HG03280 (cell line): ENCODE measurements around the gene AMN.

ENCODE experiments used
- ATAC-seq: cut with Tn5 transposase; IDR thresholded peaks from one replicate; pipeline ENCODE4 v1.9.1; 2021; ENCODE audit warnings: mild to moderate bottlenecking, moderate library complexity; ENCODE audit not compliant: unreplicated experiment

The AMN gene

GRCh38 chr14:102942069-102942468 lies 19.6 kb downstream of the AMN start:
- ATAC-seq, result no peak

DNA sequence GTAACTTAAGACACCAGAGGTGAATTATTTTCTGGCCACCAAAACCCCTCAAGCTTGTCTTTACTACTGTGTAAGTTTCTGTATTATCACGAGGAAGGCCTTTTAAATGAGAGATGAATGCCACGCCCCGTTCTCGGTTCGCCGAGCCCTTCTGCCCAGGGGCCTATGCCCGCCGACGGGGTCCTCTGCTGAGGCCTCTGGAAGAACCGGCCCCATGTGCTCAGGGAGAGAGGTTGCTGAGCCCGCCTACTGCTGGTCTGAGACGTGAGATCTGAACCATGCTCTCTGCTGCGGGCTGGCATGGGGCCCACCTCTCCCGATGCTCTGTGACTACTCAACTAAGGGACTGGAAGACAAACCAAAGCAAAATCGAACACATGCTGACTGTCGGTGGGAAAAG lies 21.0 kb downstream of the AMN start:
- no peak for ATAC-seq

DNA sequence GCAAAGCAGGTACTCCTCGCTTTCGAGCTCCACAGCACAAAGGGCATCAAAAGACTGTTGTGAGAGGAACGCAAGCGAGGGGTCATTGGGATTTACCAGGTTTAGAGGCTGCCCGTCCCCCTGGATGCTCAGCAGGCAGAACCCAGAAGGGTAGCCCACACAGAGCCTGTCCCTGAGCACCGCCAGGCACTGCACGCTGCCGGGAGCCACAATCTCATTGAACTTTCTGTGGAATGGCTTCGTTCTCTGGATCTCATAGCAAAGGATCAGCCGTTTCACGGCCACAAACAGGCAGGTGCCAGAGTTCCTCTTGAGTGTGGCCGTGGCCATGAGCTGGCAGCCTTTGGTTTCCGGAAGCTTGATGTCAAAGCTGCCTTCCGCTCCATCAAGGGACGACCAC lies 21.5 kb downstream of the AMN start:
- no peak for ATAC-seq

GRCh38 chr14:102944448-102945330 lies 22.2 kb downstream of the AMN start:
- ATAC-seq, result no peak

- ATAC-seq, result no peak
These were observed 23.1 kb downstream of the AMN start for GRCh38 chr14:102945346-102946130.

DNA sequence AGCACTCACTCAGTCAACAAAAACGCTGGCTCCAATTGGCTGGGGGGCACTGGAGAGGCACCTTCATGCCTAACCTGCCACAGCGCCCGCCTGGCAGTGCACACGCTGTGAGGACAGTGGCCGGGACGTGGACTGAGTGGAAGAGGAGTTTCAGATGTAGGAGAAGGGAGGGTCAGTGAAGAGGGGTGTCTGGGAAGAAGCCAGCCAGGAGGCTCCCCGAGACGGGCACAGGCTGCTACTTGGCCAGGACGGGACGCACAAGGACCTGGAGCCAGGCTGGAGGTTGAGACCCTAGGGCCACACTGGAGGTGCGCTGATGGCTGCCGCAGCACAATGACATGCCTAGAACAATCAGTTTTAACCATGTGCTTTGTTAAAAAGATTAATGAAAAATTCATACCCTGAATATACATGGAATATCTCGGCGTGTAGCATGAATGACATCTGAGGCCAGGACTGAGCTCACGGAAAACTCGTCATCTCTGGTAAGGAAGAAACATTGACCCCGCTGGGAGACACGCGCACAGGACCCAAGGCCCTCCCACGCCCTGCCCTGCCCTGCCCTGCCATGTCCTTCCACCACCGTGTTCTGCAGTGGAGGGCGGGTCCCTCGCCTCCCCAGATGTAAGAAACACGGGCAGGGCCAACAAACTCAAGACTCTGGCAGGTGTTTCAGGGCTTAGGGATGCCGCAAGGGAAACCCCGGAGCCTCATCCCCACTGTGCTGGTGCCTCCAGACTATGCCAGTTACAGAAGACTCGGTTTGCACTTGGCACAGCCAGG lies 25.0 kb downstream of the AMN start:
- ATAC-seq, result no peak

- ATAC-seq, result no peak
These were observed 26.2 kb downstream of the AMN start for GRCh38 chr14:102948698-102949061.

DNA sequence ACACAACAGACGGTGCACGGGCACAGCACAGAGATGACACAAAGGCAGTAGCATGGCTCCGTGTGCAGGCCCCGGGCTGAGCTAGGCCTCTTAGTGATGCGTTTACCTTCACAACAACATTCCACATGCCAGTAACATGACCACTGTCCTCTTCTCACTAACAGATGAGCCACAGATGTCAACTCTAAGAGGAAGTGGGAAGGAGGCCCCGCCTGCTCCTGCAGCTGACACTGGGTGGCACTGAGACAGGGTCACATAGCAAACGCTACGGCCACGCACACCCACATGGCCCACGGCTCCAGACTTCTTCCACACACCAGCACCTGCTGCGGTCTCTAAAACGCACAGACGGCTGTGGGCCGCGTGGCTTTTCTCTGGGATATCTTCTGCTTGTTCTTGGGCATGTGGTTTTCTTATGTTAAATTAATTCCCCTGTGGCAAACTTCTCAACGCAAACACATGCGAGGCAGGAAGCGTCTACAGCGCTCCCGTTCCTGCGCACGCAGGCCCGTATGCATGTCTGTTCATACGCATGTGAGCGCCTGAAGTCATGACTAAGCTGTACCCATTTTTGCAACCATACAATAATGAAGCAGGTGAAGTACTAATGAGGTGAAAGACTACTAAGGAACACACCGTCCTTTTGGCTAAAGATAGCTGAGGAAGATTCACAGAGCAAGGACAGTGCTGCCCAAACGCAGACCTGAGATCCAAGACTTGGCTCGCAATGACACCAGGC lies 26.8 kb downstream of the AMN start:
- no peak for ATAC-seq

GRCh38 chr14:102949801-102950451 lies 27.5 kb downstream of the AMN start:
- no peak for ATAC-seq

GRCh38 chr14:102951034-102951433 lies 28.6 kb downstream of the AMN start:
- ATAC-seq, result no peak

DNA sequence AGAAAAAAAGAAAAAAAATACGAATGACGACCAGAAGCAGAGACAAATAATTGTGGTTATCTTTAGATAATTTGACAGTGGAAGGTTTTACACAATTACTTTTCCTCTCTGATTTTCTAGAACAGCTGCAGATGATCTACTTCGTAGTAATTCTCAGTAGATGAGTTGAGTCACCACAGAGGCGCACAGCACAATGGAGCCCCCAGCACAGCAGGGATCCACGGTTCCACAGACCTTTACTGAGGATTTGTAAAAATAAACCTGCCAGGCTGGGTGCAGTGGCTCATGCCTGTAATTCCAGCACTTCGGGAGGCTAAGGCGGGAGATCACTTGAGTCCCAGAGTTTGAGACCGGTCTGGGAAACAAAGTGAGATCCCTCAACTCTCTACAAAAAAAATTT lies 29.3 kb downstream of the AMN start:
- no peak for ATAC-seq

GRCh38 chr14:102952276-102952675 lies 29.8 kb downstream of the AMN start:
- no peak for ATAC-seq

- ATAC-seq, result no peak
These were observed 30.6 kb downstream of the AMN start for GRCh38 chr14:102953100-102953499.

GRCh38 chr14:102954081-102954789 lies 31.8 kb downstream of the AMN start:
- ATAC-seq, result no peak

DNA sequence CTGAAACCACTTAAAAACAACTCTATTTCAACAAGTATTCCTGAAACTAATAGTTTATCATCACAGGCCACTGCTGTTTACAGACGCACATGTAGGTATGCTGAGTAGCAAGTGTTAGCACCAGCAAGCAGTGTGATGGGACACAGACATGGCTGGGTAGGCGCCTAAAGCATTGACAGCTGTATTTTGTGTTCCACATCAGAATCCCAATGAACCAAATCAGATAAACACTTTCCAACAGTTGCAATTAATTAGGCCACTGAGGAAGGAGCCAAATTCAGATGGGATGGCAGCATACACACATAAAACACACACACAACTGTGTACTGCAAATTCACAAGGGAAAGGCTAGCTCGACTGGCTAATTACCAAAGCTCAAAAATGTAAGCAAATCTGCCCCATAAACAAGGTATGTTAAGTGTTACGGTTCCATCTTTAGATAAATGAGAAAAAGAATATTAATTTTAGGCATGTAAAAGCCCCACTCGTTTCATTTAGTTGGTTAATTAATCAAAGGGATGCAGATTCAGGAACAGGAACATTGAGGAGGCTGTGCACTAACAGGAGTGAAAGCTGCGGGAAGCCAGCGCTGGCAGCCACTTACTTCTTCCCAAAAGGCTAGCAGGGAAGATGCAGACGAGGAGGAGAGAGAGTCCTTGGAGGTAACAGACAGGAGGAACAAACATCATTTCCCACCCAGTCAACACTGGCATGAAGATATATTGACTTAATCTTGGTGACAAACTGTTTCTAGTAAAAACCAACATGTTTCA lies 33.4 kb downstream of the AMN start:
- no peak for ATAC-seq

GRCh38 chr14:102957222-102957621 lies 34.8 kb downstream of the AMN start:
- no peak for ATAC-seq

- no peak for ATAC-seq
These were observed 36.0 kb downstream of the AMN start for GRCh38 chr14:102958461-102958860.

- no peak for ATAC-seq
These were observed 39.7 kb downstream of the AMN start for GRCh38 chr14:102962111-102962627.
